Activated CD4-positive, alpha-beta T cell treated with anti-CD3 and anti-CD28 coated beads, Interleukin-2, amount 50 U/mL, for 24 hours (primary cell): ENCODE measurements around the gene MAST4.

Experiments
- DNase-seq, 2 donors: peaks; one replicate each; pipeline ENCODE4 v3.0.0-alpha.2; 2020; ENCODE audit warnings: low read depth in 1 of 2, low spot score in 1 of 2

The MAST4 gene

DNA sequence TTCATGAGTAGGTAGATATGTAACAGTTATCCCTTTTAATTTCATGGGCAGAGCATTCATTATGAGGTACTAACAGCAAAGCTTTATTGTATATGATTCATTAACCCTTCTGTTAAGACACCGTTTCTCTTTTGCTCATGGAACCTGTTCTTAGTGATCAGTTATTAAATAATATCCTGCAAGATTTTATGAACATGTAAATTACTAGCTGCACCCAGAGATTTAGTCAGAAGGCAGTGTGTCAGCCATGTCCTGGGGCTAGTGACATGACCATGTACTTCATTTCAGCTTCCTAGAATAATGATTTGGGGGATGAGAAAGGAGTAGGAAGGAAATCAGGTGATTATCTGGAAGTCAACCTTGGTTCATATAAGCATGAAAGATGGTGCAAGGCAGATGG is 7.0 kb downstream of the MAST4 start:
- DNase-seq: no peak

GRCh38 chr5:66603881-66604280 is 7.7 kb downstream of the MAST4 start:
- DNase-seq: no peak

DNA sequence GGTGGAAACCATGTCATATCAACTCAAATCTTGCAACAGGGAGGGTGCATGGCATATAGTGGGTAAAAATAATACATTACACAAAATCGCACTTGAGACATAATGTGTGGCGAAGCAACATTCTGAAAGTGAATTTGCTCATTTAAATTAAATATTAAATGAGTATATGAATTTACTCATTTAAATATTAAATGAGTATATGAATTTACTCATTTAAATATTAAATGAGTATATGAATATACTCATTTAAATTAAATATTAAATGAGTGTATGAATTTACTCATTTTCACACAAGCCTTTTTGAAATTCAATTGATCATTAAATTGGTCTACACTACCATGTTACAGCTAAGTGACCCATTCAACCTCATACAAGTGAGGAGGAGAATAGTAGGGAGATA is 10.5 kb downstream of the MAST4 start:
- DNase-seq: no peak

GRCh38 chr5:66608501-66608900 is 12.3 kb downstream of the MAST4 start:
- no peak for DNase-seq

DNA sequence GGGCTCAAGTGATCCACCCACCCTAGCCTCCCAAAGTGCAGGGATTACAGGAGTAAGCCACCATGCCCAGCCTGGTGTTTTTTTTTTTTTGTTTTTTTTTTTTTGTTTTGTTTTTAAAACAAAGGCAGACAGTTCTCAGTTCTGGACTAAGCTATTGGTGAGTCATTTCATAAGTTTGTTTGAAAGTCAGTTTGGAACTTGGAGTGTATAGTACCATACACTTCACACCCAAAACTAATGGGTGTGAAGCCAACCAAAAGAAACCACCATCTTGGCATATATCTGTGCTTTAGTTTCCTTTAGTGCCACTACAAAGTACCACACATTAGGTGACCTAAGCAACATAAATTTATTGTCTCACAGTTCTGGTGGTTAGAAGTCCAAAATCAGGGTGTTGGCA is 13.4 kb downstream of the MAST4 start:
- DNase-seq: no peak

DNA sequence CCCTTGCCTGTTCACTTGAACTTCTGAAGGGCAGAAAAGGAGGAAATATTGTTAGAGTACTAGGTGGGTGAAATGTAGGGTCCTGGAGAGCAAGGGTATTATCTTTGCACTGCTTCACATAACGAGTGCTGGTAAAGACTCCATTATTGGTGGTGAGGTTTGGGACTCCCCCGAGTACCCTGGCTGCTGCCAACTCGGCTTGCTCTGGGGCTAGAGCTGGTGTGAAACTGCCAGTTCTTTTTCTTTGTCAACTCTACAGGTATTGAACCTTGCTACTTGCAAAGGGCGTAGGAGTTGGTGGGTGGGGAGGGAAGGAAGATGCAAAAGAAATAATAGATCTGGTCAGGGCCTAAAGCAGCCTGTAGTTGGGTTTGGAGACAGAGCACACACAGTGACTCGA is 16.0 kb downstream of the MAST4 start:
- DNase-seq: no peak

- DNase-seq: no peak
These were observed 18.9 kb downstream of the MAST4 start for GRCh38 chr5:66615136-66615535.

- DNase-seq: no peak
These were observed 19.7 kb downstream of the MAST4 start for GRCh38 chr5:66615894-66616293.

- DNase-seq: no peak
These were observed 20.5 kb downstream of the MAST4 start for GRCh38 chr5:66616520-66617225.

DNA sequence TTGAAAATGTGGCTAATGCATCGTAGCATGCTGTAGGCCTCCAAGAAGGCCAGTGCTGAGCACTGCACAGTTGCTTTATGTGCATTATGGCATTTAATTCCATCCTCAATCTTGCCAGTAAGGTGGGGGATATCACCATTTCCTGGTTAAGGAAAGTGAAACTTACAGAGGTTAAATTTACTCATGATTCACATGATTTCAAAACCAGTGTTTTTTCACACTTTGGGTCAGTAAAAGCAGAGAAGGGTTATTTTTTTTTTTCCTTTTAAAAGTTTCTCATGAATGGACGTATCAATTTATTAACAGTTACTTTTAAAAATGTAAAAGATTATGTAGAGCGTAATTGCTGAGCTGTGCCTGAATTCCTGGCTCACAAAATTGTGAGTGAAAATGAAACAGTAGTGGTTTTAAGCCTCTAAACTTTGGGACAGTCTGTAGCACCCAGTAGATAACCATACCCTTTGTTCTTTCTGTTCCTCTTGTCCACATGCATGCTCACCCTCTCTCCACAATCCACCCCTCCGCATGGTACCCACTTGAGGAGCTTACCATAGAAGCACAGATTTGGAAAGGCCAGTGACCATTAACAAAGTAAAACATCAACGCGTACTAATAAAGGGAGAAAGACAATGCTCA is 21.2 kb downstream of the MAST4 start:
- DNase-seq: no peak

DNA sequence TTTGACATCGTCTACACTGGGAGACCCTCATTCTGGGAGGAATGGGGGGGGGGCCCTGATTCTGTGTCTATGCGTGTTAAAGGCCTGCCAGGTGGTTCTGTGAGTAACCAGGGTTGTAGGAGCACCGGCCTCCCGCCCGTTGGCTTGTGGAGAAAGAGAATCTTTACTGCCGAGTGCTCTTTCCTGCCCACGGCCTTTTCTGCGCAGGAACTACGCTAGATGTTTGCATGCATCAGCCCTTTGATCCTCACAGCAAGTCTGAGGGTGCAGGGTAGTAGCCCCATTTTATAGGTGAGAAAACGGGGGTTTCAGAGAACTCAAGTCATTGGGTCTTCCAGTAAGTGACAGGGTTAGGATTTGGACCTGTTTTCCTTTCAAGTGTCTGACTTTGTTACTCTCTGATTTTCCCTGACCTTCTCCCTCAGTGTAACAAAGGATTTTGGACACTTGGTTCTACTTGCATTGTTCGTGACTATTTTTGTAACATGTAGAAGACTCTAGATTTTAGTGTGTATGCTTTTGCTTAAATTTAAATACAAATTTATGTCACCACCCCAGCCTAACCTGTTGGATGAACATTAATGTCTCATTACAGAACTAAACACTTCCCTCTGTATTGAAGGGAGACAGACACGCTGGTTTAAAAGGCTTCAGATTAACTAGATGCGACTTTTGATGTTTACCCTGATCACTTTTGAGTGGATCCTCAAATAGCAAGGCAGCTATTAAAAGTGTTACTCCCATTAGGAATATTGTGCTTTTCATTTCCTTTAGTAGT is 22.0 kb downstream of the MAST4 start:
- DNase-seq: no peak

DNA sequence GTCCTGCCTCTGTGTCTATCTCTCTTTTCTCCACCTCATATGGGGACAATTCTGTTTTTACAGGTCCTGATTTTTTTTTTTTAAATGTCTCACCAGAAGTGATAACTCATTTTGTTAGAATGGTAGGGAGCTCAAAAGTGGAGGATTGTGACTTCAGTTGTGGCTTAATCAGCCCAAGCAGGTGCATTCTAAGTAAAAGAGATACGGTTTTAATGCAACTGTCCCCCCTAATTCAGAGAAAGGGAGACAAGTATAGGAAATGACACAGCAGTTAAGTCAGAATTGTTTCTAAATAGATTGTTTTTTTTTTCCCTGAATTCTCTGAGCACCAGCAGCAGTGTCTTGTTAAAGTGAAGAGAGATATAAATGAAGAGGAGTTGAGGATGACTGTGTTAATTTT is 24.5 kb downstream of the MAST4 start:
- DNase-seq: no peak

DNA sequence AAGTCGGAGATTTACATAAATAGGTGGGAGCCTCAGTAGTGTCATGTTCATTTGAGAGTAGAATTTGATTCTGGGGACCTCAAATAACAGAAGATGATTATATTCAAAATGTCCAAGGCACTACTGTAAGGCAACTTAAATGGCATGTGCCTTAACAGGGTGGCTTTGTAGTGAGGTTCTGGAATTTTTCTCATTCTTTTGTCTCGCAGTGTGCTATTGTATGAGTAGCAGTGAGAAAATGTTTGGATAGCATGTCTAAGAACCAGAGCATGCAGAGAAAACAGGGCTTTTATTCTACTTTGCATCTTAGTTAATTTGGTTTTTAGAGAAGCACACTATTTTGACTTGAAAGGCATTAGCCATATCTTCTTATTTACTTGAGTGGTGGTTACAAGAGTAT is 25.0 kb downstream of the MAST4 start:
- DNase-seq: no peak

- no peak for DNase-seq
These were observed 25.5 kb downstream of the MAST4 start for GRCh38 chr5:66621736-66622135.

- no peak for DNase-seq
These were observed 32.4 kb downstream of the MAST4 start for GRCh38 chr5:66628561-66628960.

DNA sequence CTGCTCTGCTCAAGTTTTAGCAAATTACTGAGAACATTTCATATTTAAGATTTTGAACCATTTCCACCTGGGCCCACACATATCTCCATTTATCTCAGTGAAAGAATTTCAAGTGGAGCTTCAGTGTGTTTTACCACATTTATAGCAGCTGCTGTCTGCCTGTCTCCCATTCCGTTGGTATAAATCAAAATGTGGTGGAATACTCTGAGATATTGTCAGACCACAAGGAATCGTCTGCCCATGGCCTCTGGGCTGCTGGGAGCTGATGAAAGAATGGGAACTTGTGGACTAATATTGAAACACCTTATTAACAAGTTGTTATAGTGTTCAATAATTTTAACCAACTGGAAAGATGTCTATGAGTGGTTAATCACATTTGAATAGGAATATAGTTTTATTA is 33.3 kb downstream of the MAST4 start:
- no peak for DNase-seq

DNA sequence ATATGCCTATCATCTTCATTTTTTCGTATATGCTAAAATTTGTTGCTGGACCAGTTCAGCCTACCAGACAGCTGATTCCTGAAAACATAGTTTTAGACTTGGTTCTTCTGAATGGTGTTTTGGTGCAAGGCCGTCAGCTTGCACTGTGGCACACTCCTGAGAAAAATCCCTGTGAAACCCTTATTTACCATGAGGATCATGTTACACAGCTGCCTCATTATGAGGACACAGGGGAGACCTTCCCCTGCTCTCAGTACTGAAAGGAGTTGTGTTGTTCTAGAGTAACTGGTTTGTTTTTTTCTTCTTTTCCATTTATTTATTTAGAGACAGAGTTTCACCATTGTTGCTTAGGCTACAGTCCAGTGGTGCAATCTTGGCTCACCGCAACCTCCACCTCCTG is 37.6 kb downstream of the MAST4 start:
- DNase-seq: no peak

- DNase-seq: no peak
These were observed 38.4 kb downstream of the MAST4 start for GRCh38 chr5:66634601-66635000.

DNA sequence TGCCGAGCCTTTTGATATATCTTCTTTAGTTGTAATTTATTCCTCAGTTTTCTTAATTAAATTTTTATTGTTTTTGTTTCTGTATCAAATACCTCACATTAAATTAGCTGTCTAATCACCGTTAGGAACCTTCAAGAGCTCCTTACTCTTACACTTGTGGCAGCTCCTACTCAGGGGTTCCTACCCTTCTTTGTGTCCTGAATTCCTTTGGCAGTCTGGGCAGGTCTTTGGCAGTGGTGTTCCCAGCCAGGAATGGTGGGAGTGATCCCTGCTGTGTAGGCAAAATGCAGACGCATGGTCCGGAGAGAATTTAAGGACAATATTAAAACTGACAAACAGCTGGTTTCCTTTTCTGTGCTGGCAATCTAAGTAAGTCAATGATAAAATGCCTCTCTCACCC is 41.8 kb downstream of the MAST4 start:
- DNase-seq: no peak

DNA sequence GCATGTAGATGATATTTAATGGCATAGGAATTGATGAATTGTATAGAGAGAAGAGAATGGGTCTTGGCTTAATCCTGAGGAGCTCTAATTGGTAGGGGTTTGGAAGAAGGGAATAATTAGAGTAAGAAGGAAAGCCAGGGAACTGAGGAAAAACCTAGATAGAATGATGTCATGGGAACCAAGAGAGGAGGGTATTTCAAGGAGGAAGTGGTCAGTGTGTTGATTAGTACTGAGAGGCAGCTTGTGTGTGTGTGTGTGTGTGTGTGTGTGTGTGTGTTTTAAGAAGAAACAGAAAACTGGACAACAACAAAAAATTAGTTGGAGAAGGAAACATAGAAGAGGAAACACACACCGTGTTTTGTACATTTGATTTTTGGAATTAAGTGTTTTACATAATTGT is 42.8 kb downstream of the MAST4 start:
- no peak for DNase-seq

DNA sequence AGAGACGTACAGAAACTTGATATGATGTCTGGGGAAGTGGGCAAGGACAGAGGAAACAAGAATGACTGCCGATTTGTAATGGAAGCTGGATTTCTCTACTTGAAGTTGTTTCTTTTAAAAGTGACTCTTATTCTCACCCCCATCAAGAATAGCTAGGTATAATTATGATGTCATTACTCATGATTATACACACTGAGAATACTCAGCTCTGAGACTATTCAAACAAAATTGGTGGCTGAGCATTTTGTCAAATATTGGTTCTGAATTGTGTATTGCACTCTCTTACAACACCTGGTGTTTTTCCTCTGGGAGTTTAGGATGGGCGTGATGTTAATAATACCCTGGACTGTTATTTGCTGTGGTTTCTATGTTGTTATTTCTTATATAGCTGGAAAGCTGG is 46.3 kb downstream of the MAST4 start:
- DNase-seq: no peak

GRCh38 chr5:66643387-66643786 is 47.2 kb downstream of the MAST4 start:
- no peak for DNase-seq
